ENCODE data around the gene GNB1L.

The GNB1L gene

GRCh38 chr22:19827341-19828034 is 27.2 kb downstream of the GNB1L start:
- TF ChIP-seq, protein P1, sequence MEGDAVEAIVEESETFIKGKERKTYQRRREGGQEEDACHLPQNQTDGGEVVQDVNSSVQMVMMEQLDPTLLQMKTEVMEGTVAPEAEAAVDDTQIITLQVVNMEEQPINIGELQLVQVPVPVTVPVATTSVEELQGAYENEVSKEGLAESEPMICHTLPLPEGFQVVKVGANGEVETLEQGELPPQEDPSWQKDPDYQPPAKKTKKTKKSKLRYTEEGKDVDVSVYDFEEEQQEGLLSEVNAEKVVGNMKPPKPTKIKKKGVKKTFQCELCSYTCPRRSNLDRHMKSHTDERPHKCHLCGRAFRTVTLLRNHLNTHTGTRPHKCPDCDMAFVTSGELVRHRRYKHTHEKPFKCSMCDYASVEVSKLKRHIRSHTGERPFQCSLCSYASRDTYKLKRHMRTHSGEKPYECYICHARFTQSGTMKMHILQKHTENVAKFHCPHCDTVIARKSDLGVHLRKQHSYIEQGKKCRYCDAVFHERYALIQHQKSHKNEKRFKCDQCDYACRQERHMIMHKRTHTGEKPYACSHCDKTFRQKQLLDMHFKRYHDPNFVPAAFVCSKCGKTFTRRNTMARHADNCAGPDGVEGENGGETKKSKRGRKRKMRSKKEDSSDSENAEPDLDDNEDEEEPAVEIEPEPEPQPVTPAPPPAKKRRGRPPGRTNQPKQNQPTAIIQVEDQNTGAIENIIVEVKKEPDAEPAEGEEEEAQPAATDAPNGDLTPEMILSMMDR (IDR thresholded peaks at IDR 0.05) = no peak

DNA sequence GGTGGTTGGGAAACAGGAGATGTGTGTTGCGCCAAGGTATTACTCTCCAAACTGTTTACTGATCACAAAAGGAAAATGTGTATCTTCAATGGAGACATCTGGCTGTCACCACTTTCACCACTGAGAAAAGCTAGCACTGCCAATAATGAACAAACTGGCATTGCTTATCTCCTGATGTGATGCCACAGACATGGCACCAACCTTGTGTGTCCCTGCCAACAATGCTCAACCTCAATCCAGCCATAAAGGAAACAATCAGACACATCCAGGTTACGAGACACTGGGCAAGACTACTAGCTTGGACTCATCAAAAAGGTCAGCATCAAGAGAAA is 28.1 kb downstream of the GNB1L start:
- TF ChIP-seq, protein P1 (IDR thresholded peaks at IDR 0.05) = no peak

DNA sequence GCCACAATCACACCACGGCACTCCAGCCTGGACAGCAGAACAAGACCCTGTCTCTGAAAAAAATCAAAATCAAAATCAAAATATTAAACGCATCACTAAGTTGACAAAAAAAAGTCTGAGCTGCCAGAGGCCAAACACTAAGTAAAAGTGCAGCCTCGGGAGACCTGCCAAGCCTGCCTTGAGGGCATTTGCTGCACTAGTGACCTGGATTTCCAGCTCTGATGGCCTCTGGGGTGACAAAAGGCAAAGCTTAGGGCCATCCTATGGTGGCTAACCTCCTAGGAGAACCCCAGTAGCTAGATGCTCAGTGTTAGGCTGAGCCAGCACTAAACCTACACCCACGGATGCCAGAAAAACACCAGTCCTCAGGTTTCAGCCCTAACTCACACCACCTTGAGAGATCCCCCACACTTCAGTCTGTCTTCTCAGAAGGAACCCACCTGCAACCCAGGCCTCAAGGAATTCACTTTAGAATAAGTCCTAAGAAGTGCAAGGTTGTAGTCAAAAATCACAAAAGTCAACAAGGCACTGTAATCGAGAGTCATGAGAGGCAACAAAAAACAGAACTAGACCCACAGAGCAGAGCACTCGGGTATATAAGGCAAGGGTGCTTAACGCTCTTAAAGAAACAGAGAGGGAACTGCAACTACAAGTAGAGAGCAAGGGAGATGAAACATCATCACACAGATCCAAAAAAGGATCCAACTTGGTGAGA is 28.6 kb downstream of the GNB1L start:
- TF ChIP-seq, protein P1 (IDR thresholded peaks at IDR 0.05) = no peak

DNA sequence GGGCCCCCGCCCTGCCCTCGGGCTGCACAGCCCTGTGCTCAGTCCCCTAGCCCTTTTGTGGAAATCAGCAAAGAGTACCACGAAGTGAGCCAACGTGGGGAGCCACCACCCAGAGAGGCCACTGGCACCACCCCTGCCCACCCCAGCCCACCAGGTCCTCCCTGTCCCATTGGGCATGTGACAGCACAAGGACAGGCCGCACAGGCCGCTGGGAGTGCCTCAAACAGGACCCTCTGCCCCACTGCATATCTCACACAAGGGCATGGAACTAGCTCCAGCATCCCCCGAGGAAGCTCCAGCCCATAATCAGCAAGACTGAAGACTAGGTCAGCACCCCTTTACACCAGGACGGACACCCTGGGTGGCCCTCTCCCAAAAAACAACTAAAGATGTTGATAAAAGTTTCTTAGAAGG is 29.7 kb downstream of the GNB1L start:
- TF ChIP-seq, protein P1 (IDR thresholded peaks at IDR 0.05) = no peak

GRCh38 chr22:19824212-19824925 is 30.3 kb downstream of the GNB1L start:
- TF ChIP-seq, protein P1 (IDR thresholded peaks at IDR 0.05) = no peak

DNA sequence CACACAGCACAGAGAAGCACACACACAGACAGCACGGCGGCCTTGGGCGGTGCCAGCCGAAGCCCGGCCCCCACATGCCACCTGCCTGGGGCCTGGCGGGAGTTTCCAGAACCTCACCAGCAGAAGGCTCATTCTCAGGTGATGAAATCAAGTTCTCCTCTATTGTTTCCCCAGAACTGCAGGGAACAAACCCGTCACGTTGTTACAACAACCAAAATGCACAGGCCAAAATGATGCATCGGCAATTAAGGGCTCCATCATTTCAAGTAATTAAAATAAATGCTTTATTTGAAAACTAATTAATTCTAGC is 30.8 kb downstream of the GNB1L start:
- TF ChIP-seq, protein P1 (IDR thresholded peaks at IDR 0.05) = no peak

- TF ChIP-seq, protein P1 (IDR thresholded peaks at IDR 0.05) = no peak
These were observed 31.3 kb downstream of the GNB1L start for GRCh38 chr22:19823191-19823901.
